ENCODE results near the gene ACYP1. TPM values are rescaled to one million over a fixed set of nuclear protein-coding genes. Genes with fewer than 3 reads are reported as not detected.
A peak's percentile ranks its signal among the peaks of the same experiment; 100 is the strongest.

The ACYP1 gene
- total RNA-seq, 3 donors from 2014 or later = 16.0 to 17.3 (median 16.8) TPM

DNA sequence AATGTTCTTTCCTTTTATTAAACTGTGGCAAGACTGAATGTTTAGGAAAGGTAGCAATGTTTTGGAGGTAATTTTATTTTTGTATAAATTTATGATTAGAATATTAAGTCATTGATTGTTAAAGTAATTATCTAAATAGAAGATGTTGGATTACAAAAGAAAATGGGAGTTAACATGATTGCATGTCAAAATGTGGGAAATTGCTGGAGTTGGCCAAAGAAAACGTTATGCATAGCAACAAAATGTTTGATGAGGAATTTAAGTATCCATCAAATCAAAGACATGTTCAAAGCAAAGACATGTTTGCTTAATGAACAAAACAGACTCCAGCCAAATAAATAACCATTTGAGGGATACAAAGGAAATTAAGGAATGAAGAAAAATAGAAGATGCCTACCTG lies 9.4 kb downstream of the ACYP1 start:
- H3K27me3 Mint-ChIP-seq (ENCODE audit: low read depth) = no peaks in the 10 kb centered on the region
- no peaks in the 10 kb centered on the region for H3K9me3 Mint-ChIP-seq
- H3K4me1 Mint-ChIP-seq (ENCODE audit: low read depth) = peaks cover 21% of the 10 kb centered on the region
- DNase-seq (no peak), ATAC-seq (no peak)
- H3K36me3 Mint-ChIP-seq (ENCODE audit: insufficient read depth) = peaks cover 14% of the 10 kb centered on the region
- no peak overlapping the region for H3K4me3 Mint-ChIP-seq

DNA sequence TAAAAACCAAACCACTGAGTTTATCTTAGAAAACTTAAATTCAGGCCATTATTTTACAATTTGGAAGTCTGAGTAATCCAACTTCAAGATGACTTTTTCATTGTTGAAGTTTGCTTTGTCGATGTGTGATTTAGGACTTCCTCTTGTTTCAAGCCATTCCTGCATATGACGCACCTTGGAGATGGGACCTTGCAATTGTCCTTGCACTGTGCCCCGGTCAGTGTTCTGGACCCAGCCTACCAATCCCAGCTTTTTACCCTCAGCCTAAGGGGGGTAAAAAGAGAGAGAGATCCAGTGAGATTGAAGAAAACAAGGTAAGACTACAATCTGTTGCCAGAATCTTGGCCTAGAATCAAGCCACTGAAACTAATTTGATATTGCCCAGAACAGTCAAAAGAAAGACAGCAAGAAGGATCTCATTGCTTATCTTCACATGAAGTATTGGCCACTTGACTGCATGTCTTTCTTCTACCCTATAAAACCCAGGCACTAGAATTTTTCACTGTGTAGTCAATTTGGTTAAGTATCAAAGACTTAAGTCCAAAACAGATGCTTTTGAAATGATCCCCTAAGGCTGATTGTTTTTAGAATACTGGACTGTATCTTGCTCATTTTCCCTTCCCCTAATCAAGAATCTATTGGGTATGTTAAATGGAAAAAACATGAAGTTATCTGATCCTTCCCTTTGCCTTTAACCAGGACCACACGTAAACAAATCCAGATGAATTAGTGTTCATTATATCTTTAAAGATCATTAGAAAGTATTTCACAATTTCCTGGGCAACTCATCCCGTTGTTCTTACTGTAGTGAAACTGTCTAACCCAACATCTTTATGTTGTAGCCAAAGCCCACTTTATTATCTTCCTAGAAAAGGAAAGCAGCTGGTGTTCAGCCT lies 10.2 kb downstream of the ACYP1 start:
- Mint-ChIP-seq H3K9me3 (no peaks in the 10 kb centered on the region), H3K27me3 (ENCODE audit: low read depth) (no peaks in the 10 kb centered on the region), H3K4me1 (ENCODE audit: low read depth) (peaks cover 23% of the 10 kb centered on the region), H3K4me3 (no peak overlapping the region), H3K36me3 (ENCODE audit: insufficient read depth) (peaks cover 12% of the 10 kb centered on the region)
- ATAC-seq (no peak), DNase-seq (no peak)

DNA sequence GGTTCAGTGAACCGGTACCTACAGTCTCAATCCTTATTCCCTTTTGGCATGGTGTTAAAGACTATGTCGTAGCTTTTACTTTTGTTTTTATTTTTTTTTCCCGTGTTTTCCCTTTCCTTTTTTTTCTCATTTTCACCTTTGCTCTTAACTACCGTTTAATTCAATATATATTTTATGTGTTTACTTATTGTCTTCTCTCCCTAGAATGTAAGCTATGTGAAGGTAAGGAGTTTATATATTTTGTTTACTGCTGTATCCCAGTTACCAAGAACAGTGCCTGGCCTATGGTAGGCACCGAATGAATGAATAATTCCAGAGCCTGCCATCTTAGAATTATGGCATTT lies 12.3 kb downstream of the ACYP1 start:
- H3K36me3 Mint-ChIP-seq (ENCODE audit: insufficient read depth) = peaks cover 20% of the 10 kb centered on the region
- ATAC-seq (no peak), DNase-seq (no peak)
- no peaks in the 10 kb centered on the region for H3K9me3 Mint-ChIP-seq
- H3K4me1 Mint-ChIP-seq (ENCODE audit: low read depth) = peaks cover 35% of the 10 kb centered on the region
- no peaks in the 10 kb centered on the region for H3K27me3 Mint-ChIP-seq (ENCODE audit: low read depth)
- peak overlapping the region; percentile 91 for H3K4me3 Mint-ChIP-seq

DNA sequence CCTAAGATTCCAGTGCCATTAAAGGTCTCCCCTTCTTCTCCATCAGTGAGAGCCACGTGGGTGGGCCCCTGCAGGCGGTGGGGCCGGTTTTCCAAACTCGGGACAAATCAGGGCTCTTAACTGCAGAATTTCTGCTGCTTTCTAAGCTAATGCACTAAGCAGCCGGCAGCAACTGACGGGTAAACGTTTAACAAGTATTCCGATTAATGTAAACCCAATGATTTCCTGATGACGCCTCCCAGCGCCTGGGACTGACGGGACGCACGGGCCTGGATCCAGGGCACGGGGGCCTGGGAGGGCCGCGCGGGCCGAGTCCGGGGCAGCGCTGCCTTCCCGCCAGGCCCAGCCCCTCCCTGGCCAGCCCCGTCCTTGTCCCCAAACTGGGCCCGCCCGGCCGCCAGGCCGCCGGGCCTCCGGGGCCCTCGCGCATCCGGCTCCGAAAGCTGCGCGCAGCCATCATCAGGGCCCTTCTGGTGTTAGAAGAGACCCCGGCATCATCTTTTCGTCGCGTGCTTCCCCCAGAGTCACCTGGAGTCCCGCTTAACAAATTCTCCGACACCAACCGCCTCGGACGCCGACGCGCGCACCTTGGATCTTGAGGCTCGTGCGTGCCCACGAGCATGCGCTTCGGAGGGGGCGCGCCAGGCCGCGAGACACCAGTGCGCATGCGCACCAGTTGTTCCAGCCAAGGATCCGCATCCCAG lies 12.8 kb downstream of the ACYP1 start, which contains the start of gene MLH3:
MLH3 (minus strand) TSS at position 616 of the 704 bp plus-strand sequence. CDS start 1,812 bp downstream, outside the sequence.
- peak; percentile 80 to 84 for ATAC-seq
- Mint-ChIP-seq H3K4me1 (ENCODE audit: low read depth) (peaks cover 39% of the 10 kb centered on the region), H3K4me3 (peak within 1 kb of the TSS; percentile 91), H3K36me3 (ENCODE audit: insufficient read depth) (peaks cover 18% of the 10 kb centered on the region), H3K27me3 (ENCODE audit: low read depth) (no peaks in the 10 kb centered on the region), H3K9me3 (no peaks in the 10 kb centered on the region)
- peak; percentile 79 for DNase-seq

DNA sequence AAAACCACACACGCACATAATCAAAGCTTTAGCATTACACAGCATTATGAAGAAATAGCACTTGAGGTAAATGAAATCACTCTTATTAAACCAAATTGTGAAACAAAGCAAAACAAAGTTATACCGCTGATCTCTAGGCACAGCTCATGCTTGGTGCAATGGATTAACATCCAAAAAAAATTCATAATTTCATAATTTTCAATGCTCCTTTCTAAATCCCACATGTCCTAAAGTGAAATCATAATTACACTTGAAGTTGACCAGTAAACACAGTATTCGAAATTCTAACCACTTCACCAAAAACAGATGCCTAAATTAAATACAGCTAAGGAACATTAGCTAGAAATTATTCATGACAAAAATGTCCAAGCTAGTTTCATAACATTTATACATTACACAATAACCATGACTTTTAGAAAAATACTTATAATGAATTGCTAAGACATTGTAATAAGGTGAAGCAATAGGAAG lies 14.1 kb downstream of the ACYP1 start:
- H3K27me3 Mint-ChIP-seq (ENCODE audit: low read depth) = no peaks in the 10 kb centered on the region
- H3K9me3 Mint-ChIP-seq = no peaks in the 10 kb centered on the region
- peaks cover 14% of the 10 kb centered on the region for H3K36me3 Mint-ChIP-seq (ENCODE audit: insufficient read depth)
- peaks cover 49% of the 10 kb centered on the region for H3K4me1 Mint-ChIP-seq (ENCODE audit: low read depth)
- H3K4me3 Mint-ChIP-seq = peak overlapping the region; percentile 91
- DNase-seq (no peak), ATAC-seq (no peak)

DNA sequence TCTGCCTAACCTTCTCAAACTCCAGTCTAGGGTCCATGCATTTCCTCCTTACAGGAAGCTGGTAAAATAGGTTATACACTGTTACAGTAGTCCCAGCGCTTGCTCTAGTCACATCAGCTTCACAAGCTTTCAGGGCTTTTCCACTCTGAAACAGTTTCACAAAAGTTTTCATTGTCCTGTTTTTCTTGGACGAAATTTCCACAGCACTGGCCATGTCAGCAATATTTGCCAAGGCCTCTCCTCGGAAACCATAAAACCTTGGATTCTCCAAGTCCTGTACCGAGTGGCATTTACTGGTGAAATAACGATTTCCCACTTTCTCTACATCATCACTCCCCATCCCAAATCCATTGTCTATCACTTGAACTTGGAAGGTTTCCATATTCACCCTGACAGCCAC lies 14.7 kb downstream of the ACYP1 start:
- Mint-ChIP-seq H3K4me3 (no peak overlapping the region), H3K9me3 (no peaks in the 10 kb centered on the region), H3K27me3 (ENCODE audit: low read depth) (no peaks in the 10 kb centered on the region), H3K4me1 (ENCODE audit: low read depth) (peaks cover 54% of the 10 kb centered on the region), H3K36me3 (ENCODE audit: insufficient read depth) (peaks cover 14% of the 10 kb centered on the region)
- no peak for ATAC-seq
- DNase-seq = no peak

DNA sequence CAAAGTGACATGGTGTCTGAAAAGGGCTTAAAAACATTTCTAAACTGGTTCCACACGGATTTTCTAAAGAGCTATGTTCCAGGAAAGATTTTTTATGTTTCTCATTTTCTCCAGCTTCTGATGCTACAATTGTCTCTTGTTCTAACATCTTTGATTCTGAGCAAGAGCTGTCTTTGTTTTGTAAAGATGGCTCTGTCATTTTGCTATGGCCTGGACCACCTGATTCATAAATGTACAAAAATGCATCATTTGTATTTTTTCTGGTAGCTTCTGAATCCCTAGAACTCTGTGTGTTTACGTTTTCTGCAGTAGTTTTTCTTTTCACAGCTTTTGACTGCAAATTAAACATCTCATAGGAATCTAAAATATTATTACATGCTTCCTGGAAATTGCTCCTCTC lies 15.7 kb downstream of the ACYP1 start:
- Mint-ChIP-seq H3K4me1 (ENCODE audit: low read depth) (peaks cover 56% of the 10 kb centered on the region), H3K4me3 (no peak overlapping the region), H3K36me3 (ENCODE audit: insufficient read depth) (peaks cover 15% of the 10 kb centered on the region), H3K9me3 (no peaks in the 10 kb centered on the region), H3K27me3 (ENCODE audit: low read depth) (no peaks in the 10 kb centered on the region)
- DNase-seq (no peak), ATAC-seq (no peak)

DNA sequence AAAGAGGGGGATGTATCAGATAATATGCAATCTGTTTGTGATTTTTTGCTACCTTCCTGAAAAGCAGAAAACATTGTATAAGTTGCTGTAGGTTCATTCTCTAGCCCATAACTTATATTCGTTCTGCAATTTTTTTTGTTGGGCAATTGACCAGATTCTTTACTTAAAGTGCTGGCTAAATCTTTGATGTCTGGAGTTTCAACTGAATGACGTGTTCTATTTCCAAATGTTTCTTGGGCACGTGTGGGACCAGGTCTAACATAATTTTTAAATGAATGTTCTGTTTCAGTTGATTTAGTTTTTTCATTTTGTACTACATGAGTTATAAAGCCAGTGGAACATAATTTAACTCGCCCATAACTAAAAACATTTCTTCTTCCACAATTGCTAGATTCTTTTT lies 16.3 kb downstream of the ACYP1 start:
- no peak for ATAC-seq
- Mint-ChIP-seq H3K9me3 (no peaks in the 10 kb centered on the region), H3K4me3 (no peak overlapping the region), H3K36me3 (ENCODE audit: insufficient read depth) (peaks cover 13% of the 10 kb centered on the region), H3K27me3 (ENCODE audit: low read depth) (no peaks in the 10 kb centered on the region), H3K4me1 (ENCODE audit: low read depth) (peaks cover 54% of the 10 kb centered on the region)
- no peak for DNase-seq

DNA sequence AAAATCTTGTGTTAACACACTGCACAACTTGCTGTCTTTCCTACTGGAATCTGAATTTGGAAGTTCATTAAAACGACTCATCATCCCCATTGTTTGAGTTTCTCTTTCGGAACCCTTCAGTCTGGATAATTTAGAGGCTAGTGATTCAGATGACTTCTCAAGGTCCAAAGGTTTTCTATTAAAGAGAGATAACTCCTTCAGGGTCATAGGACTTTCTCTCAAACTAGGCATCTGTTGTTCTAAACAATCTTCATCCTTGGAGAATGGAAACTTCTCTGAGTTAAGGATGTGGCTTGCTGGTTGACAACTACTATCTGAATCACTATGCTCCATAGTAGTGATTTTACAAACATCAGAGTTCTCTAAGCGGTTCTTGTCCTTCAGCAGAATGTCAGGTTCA lies 16.9 kb downstream of the ACYP1 start:
- Mint-ChIP-seq H3K4me3 (no peak overlapping the region), H3K36me3 (ENCODE audit: insufficient read depth) (peaks cover 17% of the 10 kb centered on the region), H3K9me3 (no peaks in the 10 kb centered on the region), H3K27me3 (ENCODE audit: low read depth) (no peaks in the 10 kb centered on the region), H3K4me1 (ENCODE audit: low read depth) (peaks cover 51% of the 10 kb centered on the region)
- DNase-seq (no peak), ATAC-seq (peak in 1 of 2 donors; percentile 29)

DNA sequence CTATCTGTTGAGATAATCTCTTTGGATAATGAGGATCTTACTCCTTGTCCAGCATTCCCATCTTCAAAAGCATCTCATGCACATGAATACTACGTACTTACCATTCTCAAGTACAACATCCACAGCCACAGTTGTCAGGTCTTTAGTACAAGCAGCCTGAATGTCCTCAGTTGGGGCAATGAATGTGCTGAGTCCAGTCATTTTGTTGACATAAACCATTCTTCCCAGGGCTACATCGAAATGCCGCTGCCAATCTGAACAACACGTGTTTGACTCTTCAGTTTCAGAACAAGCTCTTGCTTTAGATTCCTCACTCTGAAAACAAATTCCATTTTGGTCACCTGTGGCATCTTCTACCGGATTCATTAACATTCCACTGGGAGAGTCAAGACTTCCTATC lies 17.5 kb downstream of the ACYP1 start:
- DNase-seq (no peak), ATAC-seq (no peak)
- Mint-ChIP-seq H3K4me1 (ENCODE audit: low read depth) (peaks cover 50% of the 10 kb centered on the region), H3K9me3 (no peaks in the 10 kb centered on the region), H3K36me3 (ENCODE audit: insufficient read depth) (peaks cover 17% of the 10 kb centered on the region), H3K4me3 (no peak overlapping the region), H3K27me3 (ENCODE audit: low read depth) (no peaks in the 10 kb centered on the region)

DNA sequence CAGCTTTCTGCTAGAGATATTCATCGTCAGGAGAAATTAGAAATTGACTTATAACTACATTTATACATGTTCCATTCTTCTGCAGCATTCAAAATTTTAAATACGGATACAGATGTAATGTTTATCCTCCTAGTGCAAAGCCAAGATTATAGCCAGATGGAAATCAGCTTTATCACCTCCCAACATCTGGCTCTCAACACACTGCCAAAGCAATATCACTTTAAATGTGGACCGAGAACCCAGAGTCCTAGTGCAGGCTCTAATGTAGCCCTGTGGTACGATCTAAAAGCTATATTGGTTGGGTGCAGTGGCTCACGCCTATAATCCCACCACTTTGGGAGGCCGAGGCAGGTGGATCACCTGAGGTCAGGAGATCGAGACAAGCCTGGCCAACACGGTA lies 19.1 kb downstream of the ACYP1 start:
- H3K4me1 Mint-ChIP-seq (ENCODE audit: low read depth) = peaks cover 40% of the 10 kb centered on the region

DNA sequence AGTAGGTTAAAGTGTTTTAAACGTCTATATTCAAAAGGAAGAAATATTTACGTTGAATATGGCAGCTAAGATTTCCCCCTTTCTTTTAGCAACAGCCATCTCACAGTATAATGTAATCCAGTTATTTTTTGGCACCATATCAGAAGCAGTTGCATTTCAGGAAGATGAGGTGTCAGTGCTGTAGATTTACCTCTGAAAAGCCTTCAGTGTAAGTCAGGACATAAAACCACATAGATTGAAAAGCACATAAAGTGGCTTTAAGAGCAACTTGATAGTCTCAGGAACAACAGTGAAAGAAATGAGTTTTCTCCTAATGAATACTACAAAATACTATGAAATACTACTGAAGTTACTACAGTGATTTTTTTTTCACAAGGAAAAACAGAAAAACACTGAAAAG lies 19.5 kb downstream of the ACYP1 start:
- ATAC-seq = no peak
- H3K36me3 Mint-ChIP-seq (ENCODE audit: insufficient read depth) = peaks cover 19% of the 10 kb centered on the region
- H3K9me3 Mint-ChIP-seq = no peaks in the 10 kb centered on the region
- DNase-seq = no peak
- H3K4me3 Mint-ChIP-seq = no peak overlapping the region
- peaks cover 36% of the 10 kb centered on the region for H3K4me1 Mint-ChIP-seq (ENCODE audit: low read depth)
- H3K27me3 Mint-ChIP-seq (ENCODE audit: low read depth) = no peaks in the 10 kb centered on the region

More for the DNA sequence above, 19.1 kb downstream of the ACYP1 start:
- Mint-ChIP-seq H3K36me3 (ENCODE audit: insufficient read depth) (peaks cover 19% of the 10 kb centered on the region), H3K27me3 (ENCODE audit: low read depth) (no peaks in the 10 kb centered on the region), H3K4me3 (no peak overlapping the region), H3K9me3 (no peaks in the 10 kb centered on the region)
- DNase-seq (no peak), ATAC-seq (no peak)

DNA sequence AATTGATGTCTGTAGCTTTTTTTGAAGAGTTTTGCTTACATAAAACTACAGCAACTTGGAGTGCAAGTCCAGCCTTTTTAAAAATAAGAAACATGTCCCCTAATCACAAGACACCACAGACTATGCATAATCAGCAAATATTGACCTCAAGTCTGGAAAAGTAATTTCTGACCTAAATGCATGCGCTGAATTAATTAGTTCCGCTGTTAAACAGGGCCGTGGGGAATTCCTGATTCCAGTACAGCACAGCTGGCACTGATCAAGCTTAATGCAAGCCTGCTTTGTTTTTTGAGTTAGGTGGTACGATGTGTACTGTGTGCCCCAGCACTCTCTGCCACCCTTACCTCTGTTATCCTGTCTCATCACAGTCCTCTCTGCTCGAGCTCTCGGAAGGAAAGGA lies 21.8 kb downstream of the ACYP1 start:
- Mint-ChIP-seq H3K27me3 (ENCODE audit: low read depth) (no peaks in the 10 kb centered on the region), H3K9me3 (no peaks in the 10 kb centered on the region), H3K4me1 (ENCODE audit: low read depth) (peaks cover 28% of the 10 kb centered on the region), H3K36me3 (ENCODE audit: insufficient read depth) (peaks cover 16% of the 10 kb centered on the region), H3K4me3 (no peak overlapping the region)
- ATAC-seq = no peak
- DNase-seq = no peak

DNA sequence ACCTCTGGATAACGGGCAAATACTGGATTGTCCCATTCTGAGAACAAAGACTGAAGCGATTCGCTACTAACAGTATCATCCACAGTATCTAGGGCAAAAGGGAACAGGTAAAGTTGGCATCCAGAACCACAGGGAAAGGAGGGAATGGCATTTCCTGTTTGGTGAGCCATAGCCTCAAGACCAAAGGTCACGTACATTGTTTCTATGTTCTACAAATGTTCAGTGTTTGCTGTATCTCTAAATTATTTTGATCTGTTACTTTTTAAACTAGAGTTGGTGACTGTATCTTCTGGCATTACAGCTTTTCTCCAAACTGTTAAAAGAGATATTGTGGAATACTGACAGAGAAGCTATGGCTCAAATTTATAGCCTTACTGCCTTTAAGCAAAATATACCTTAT lies 22.2 kb downstream of the ACYP1 start:
- Mint-ChIP-seq H3K36me3 (ENCODE audit: insufficient read depth) (peaks cover 20% of the 10 kb centered on the region), H3K9me3 (no peaks in the 10 kb centered on the region), H3K27me3 (ENCODE audit: low read depth) (no peaks in the 10 kb centered on the region), H3K4me3 (no peak overlapping the region), H3K4me1 (ENCODE audit: low read depth) (peaks cover 24% of the 10 kb centered on the region)
- no peak for ATAC-seq
- no peak for DNase-seq

DNA sequence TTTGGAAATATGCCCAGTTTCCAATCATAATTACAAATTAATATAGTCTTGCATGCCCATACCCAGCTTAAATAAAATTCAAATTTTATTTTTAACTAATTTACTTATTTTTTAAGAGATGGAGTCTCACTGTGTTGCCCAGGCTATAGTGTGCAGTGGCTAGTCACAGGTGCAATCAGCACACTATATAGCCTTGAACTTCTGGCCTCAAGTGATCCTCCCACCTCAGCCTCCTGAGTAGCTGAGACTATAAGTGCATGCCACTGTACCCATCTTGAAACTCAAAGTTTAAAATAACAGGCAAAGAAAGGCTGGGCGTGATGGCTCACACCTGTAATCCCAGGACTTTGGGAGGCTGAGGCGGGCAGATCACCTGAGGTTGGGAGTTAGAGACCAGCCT lies 22.9 kb downstream of the ACYP1 start:
- Mint-ChIP-seq H3K27me3 (ENCODE audit: low read depth) (no peaks in the 10 kb centered on the region), H3K4me3 (no peak overlapping the region), H3K4me1 (ENCODE audit: low read depth) (peaks cover 19% of the 10 kb centered on the region), H3K36me3 (ENCODE audit: insufficient read depth) (peaks cover 24% of the 10 kb centered on the region), H3K9me3 (no peaks in the 10 kb centered on the region)
- no peak for ATAC-seq
- no peak for DNase-seq

Data from activated T-cell treated with anti-CD3 and anti-CD28 coated beads, Interleukin-2, amount 50 U/mL, for 4 hours (primary cell).